Ishikawa (cell line): ENCODE data around the gene EFCAB5.

Experiments used
- CEBPB ChIP-seq: IDR thresholded peaks from 2 replicates; pipeline ENCODE4 v1.6.1; 2012
- EP300 ChIP-seq: IDR thresholded peaks from 2 replicates; pipeline ENCODE4 v1.6.1; 2012; ENCODE audit warnings: borderline replicate concordance
- FOXM1 ChIP-seq: IDR thresholded peaks from 2 replicates; pipeline ENCODE4 v1.6.1; 2012; ENCODE audit warnings: low read depth, borderline replicate concordance
- RAD21 ChIP-seq: IDR thresholded peaks from 2 replicates; pipeline ENCODE4 v1.6.1; 2012; ENCODE audit warnings: low read depth
- REST ChIP-seq: IDR thresholded peaks from 2 replicates; pipeline ENCODE4 v1.6.1; 2012; ENCODE audit warnings: low read depth, mild to moderate bottlenecking
- TCF12 ChIP-seq: IDR thresholded peaks from 2 replicates; pipeline ENCODE4 v1.6.1; 2012; ENCODE audit warnings: low read depth
- TEAD4 ChIP-seq: IDR thresholded peaks from 2 replicates; pipeline ENCODE4 v1.6.1; 2012
- USF1 ChIP-seq: IDR thresholded peaks from 2 replicates; pipeline ENCODE4 v1.6.1; 2012
- ZBTB7A ChIP-seq: IDR thresholded peaks from 2 replicates; pipeline ENCODE4 v1.6.1; 2012; ENCODE audit warnings: low read depth

- TF ChIP-seq REST = no peak
- TF ChIP-seq RAD21 = no peak
- TF ChIP-seq TCF12 = no peak
- no peak for TF ChIP-seq EP300
- TF ChIP-seq TEAD4 = no peak
- TF ChIP-seq CEBPB = no peak
- no peak for TF ChIP-seq USF1
- TF ChIP-seq FOXM1 = no peak
- TF ChIP-seq ZBTB7A = no peak
These were observed 60.7 kb downstream of the EFCAB5 start for GRCh38 chr17:30002088-30002487.
